Keratinocyte (primary cell): ENCODE results near the gene RSKR. TPM values are rescaled to one million over a fixed set of nuclear protein-coding genes. Genes with fewer than 3 reads are reported as not detected.

Source experiments
- DNase-seq: peaks from one replicate; pipeline ENCODE4 v3.0.0-alpha.2; 2011; ENCODE audit warnings: low read depth, missing footprints, low spot score
- FAIRE-seq: peaks from 2 replicates; lab custom pipeline; 2011; peaks lifted over from hg19 to GRCh38; lab: Jason Lieb, UNC
- H2AFZ ChIP-seq: 2 replicates; pipeline ENCODE4 v1.6.0; 2012; ENCODE audit warnings: low read length, control low read depth, inconsistent platforms; ENCODE audit not compliant: control insufficient read depth
- H3K27ac ChIP-seq: 2 replicates; pipeline ENCODE4 v1.5.1; 2011; ENCODE audit warnings: low read length; ENCODE audit not compliant: control insufficient read depth, insufficient read depth
- H3K27me3 ChIP-seq: 3 replicates; pipeline ENCODE4 v1.6.0; 2011; ENCODE audit warnings: low read length; ENCODE audit not compliant: control insufficient read depth, insufficient read depth; ENCODE audit errors: extremely low read depth
- H3K36me3 ChIP-seq, 2 experiments: 2 replicates in 1 of 2; 3 replicates in 1 of 2; pipeline ENCODE4 v1.5.1; 2011; ENCODE audit warnings: low read length in 2 of 2, mild to moderate bottlenecking in 1 of 2; ENCODE audit not compliant: control insufficient read depth in 2 of 2, insufficient read depth in 2 of 2; ENCODE audit errors: extremely low read depth in 1 of 2
- H3K4me1 ChIP-seq: 3 replicates; pipeline ENCODE4 v1.5.1; 2011; ENCODE audit warnings: low read length; ENCODE audit not compliant: control insufficient read depth, insufficient read depth; ENCODE audit errors: extremely low read depth
- H3K4me2 ChIP-seq: 3 replicates; pipeline ENCODE4 v1.6.0; 2011; ENCODE audit warnings: low read depth, low read length; ENCODE audit not compliant: control insufficient read depth, insufficient read depth; ENCODE audit errors: extremely low read depth
- H3K4me3 ChIP-seq, 3 experiments: fragments of 200-600 bp in 1 of 3; sonication (generic) in 1 of 3; 2 replicates in 2 of 3; 3 replicates in 1 of 3; pipeline ENCODE4 v1.5.1; 2011 to 2016; ENCODE audit warnings: low read length in 3 of 3, mild to moderate bottlenecking in 3 of 3, control low read depth in 2 of 3, inconsistent platforms in 1 of 3, low read depth in 1 of 3, mixed read lengths in 1 of 3, mixed run types in 1 of 3, moderate library complexity in 1 of 3; ENCODE audit not compliant: control insufficient read depth in 2 of 3, insufficient read depth in 2 of 3; ENCODE audit errors: extremely low read depth in 1 of 3
- H3K79me2 ChIP-seq: 2 replicates; pipeline ENCODE4 v1.6.0; 2012; ENCODE audit warnings: low read length; ENCODE audit not compliant: control insufficient read depth, insufficient read depth
- H3K9ac ChIP-seq: 3 replicates; pipeline ENCODE4 v1.6.0; 2011; ENCODE audit warnings: low read length; ENCODE audit not compliant: control insufficient read depth, insufficient read depth; ENCODE audit errors: extremely low read depth
- H3K9me1 ChIP-seq: 3 replicates; pipeline ENCODE4 v1.6.0; 2011; ENCODE audit warnings: low read length; ENCODE audit not compliant: control insufficient read depth, insufficient read depth; ENCODE audit errors: extremely low read depth
- H3K9me3 ChIP-seq: 2 replicates; pipeline ENCODE4 v1.5.1; 2012; ENCODE audit warnings: low read depth, low read length; ENCODE audit not compliant: control insufficient read depth
- H4K20me1 ChIP-seq: 3 replicates; pipeline ENCODE4 v1.6.0; 2011; ENCODE audit warnings: low read length; ENCODE audit not compliant: control insufficient read depth, insufficient read depth; ENCODE audit errors: extremely low read depth
- CTCF ChIP-seq, 3 experiments: IDR thresholded peaks in 1 of 3; conservative IDR thresholded peaks in 1 of 3; optimal IDR thresholded peaks in 1 of 3; 2 replicates in 2 of 3; 3 replicates in 1 of 3; pipeline versions ENCODE3 to v1.5.1; 2011; ENCODE audit warnings: low read length in 3 of 3, mild to moderate bottlenecking in 3 of 3, moderate library complexity in 2 of 3, control low read depth in 1 of 3, inconsistent platforms in 1 of 3; ENCODE audit not compliant: insufficient read depth in 2 of 3; ENCODE audit errors: extremely low read depth in 1 of 3
- EZH2 ChIP-seq: IDR thresholded peaks from one replicate; pipeline ENCODE4 v1.6.1; 2012; ENCODE audit warnings: inconsistent platforms, mild to moderate bottlenecking, low read length, moderate library complexity
- dilution Hi-C: fragments of 300-500 bp; cut with MboI; formaldehyde crosslinking; loops from one replicate; pipeline ENCODE4 v1.7.0; 2020; ENCODE audit warnings: low sequenced_read_pairs; ENCODE audit not compliant: extremely low pct_ligation_motif_present
- polyA plus RNA-seq, 5 experiments: library from polyadenylated mRNA; depleted of rRNA in 3 of 5; stranded (reverse) in 3 of 5; stranded (forward) in 1 of 5; unstranded in 1 of 5; fragments of >200 nt; gene quantifications; 1 replicate in 1 of 5; 2 replicates in 3 of 5; 3 replicates in 1 of 5; pipeline versions ENCODE4 v1.2.1 to v1.2.3, GENCODE V29; 2011 to 2012; ENCODE audit warnings: missing spikeins in 2 of 5, low read depth in 1 of 5, low replicate concordance in 1 of 5

The RSKR gene
- polyA plus RNA-seq, 1 donor (not counting 4 experiments of a cell fraction or from before 2014, with no cell fraction given) = 6.6 TPM

GRCh38 chr17:28618464-28618863, 4.5 kb upstream of the RSKR start:
- no peak overlapping the region for H3K9ac ChIP-seq
- H2AFZ ChIP-seq = no peak overlapping the region
- no peaks in the 10 kb centered on the region for H3K79me2 ChIP-seq
- no peaks in the 10 kb centered on the region for H4K20me1 ChIP-seq
- H3K9me1 ChIP-seq = no peaks in the 10 kb centered on the region
- H3K27ac ChIP-seq = no peak overlapping the region
- no peak overlapping the region for H3K4me3 ChIP-seq
- H3K27me3 ChIP-seq = no peaks in the 10 kb centered on the region
- no peak for TF ChIP-seq EZH2
- TF ChIP-seq CTCF (optimal IDR thresholded peaks at IDR 0.05 in 1 of 3, IDR thresholded peaks at IDR 0.05 in 1 of 3, conservative IDR thresholded peaks at IDR 0.05 in 1 of 3; ENCODE audit: extremely low read depth in 1 of 3, insufficient read depth in 2 of 3, low read length in 3 of 3) = no peak
- dilution Hi-C loops = no loop called here
- no peaks in the 10 kb centered on the region for H3K4me1 ChIP-seq
- FAIRE-seq (no peak), DNase-seq (no peak)
- H3K36me3 ChIP-seq = peaks cover 58 to 60% of the 10 kb centered on the region in 2 experiments
- H3K9me3 ChIP-seq = no peaks in the 10 kb centered on the region
- H3K4me2 ChIP-seq = no peak overlapping the region

- H3K9me3 ChIP-seq = no peaks in the 10 kb centered on the region
- FAIRE-seq = no peak
- H3K79me2 ChIP-seq = no peaks in the 10 kb centered on the region
- no peaks in the 10 kb centered on the region for H4K20me1 ChIP-seq
- H2AFZ ChIP-seq = no peak overlapping the region
- no peak overlapping the region for H3K4me2 ChIP-seq
- dilution Hi-C loops = no loop called here
- H3K27me3 ChIP-seq = no peaks in the 10 kb centered on the region
- no peak overlapping the region for H3K4me3 ChIP-seq
- TF ChIP-seq CTCF (optimal IDR thresholded peaks at IDR 0.05 in 1 of 3, IDR thresholded peaks at IDR 0.05 in 1 of 3, conservative IDR thresholded peaks at IDR 0.05 in 1 of 3; ENCODE audit: extremely low read depth in 1 of 3, insufficient read depth in 2 of 3, low read length in 3 of 3) = no peak
- no peak for TF ChIP-seq EZH2
- H3K9ac ChIP-seq = no peak overlapping the region
- peaks cover 63 to 65% of the 10 kb centered on the region in 2 experiments for H3K36me3 ChIP-seq
- H3K9me1 ChIP-seq = no peaks in the 10 kb centered on the region
- H3K27ac ChIP-seq = no peak overlapping the region
- DNase-seq = no peak
- no peaks in the 10 kb centered on the region for H3K4me1 ChIP-seq
These were observed 2.3 kb upstream of the RSKR start for GRCh38 chr17:28616281-28616680.
